Activated gamma-delta T cell (primary cell): ENCODE results near the gene EBP.
A peak's percentile ranks its signal among the peaks of the same experiment; 100 is the strongest.

Source experiments
- DNase-seq: peaks from one replicate; lab custom pipeline; 2025; lab: John Stamatoyannopoulos, UW
- total RNA-seq, 2 donors: gene quantifications; one replicate each; lab custom pipeline; 2026; lab: John Stamatoyannopoulos, UW

The EBP gene
- 13.7 to 16.7 reads per million in 2 donors for total RNA-seq

- DNase-seq: peak; percentile 81
These were observed at the start of gene EBP for GRCh38 chrX:48521353-48522243. Gene EBP, plus strand, starts transcription at chrX:48521808. Its CDS starts 1,964 bp downstream, at chrX:48523772.

DNA sequence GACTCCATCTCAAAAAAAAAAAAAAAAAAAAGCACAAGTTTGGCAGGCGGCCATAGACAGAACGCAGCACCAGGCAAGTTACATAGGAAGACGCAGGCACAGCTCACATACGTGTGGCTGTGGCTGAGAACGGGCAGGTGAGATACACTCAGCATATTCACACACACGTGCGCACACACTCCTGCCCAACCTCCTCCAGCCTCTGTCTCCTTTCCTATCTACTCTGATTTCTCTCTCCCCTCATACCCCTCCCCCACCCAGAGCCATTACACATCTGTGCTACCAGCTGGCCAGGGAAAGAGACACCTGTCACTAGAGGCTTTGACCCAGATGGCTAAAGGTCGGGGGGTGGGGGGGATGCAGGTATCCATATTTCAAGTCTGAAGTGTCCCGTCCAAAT is 49.4 kb upstream of the EBP start:
- DNase-seq: no peak

DNA sequence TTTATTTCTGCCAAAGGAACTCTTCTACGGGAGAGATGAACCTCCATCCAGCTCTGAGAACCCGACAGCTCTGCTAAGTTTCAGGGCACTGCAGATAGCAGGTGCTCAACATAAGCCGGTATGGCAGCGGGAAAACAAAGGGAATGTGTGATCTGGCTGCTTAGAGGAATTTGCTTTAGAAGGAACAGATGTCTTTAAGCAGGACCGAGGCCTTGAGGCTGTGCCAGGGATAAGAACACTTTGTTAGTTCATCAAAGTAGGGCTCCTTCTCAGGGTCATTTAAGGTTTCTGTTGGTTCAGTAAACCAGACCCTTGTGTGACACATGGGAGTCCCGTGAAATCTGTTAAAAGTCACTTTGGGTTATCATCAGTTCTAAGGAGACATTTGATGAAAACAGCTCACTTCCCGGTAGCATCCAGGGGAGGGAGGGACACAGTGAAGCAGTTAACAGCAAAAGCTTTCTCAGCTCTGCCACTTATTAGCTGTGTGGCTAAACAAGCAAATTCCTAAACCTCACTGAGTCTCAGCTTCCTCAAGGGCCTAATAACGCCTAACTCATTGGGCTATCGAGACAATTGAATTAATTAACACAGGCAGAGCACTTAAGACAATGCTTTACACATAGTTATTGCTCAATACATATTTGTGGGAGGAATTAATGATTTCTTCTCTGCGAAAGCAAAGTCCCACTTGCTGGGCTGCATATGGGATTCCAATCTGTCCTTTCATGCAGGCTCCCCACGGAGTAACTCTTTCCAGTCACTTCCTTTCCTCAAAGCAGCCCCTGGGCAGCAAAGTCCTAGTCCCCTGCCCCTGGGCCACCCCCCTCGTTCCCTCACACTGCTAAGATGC is 48.5 kb upstream of the EBP start:
- DNase-seq: no peak

DNA sequence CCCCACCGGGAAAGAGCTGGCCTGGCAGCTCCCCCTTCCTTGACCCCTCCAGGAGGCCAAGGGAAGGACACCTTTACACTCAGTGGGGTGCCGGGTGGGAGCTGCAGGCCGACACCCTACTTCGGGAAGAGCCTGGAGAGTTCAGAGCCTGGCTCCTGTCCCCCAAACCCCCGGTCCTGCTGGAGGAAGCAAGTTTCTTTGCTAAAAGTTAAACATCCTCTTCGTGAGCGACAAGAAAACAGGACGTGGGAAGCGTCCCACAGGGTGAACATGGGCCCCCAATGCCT is 48.0 kb upstream of the EBP start:
- no peak for DNase-seq

DNA sequence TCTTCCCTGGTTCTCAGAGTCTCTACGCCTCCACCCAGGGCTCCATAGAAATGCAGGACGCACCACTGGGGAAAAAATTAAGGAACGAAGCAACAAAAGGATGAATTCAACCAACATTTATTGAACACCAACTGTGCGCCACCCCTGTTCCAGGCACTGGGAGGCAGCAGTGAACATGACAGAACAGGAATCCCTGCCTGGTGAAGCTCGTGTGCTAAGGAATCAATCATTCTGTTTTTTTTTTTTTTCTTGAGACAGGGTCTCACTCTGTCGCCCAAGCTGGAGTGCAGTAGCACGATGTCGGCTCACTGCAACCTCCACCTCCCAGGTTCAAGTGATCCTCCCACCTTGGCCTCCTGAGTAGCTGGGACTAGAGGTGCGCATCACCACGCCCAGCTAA is 47.5 kb upstream of the EBP start:
- DNase-seq: no peak

- DNase-seq: no peak
These were observed 47.0 kb upstream of the EBP start for GRCh38 chrX:48474581-48474980.

DNA sequence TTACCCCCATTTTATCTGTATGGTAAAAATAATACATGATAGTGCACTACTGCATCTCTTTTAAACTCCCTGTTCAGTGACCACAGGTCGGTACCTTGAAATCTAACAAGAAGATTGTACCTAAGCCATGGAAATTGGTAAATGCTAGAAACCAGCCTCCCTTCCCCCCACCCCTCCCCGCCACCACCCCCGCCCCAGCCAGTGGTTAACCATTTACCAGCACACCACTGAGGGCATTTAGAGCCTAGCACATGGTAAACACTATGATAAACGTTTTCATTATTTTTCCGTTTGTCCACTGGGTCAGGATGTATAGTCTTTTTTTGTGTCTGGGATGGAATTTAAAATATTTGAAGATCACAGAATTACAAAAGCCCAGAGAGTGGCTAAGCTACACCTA is 46.3 kb upstream of the EBP start:
- no peak for DNase-seq

- peak; percentile 75 for DNase-seq
These were observed 45.6 kb upstream of the EBP start, which contains the start of gene FTSJ1 for GRCh38 chrX:48475774-48476577. Gene FTSJ1, plus strand, starts transcription at chrX:48476199. Its CDS starts 1,849 bp downstream, at chrX:48478048.

DNA sequence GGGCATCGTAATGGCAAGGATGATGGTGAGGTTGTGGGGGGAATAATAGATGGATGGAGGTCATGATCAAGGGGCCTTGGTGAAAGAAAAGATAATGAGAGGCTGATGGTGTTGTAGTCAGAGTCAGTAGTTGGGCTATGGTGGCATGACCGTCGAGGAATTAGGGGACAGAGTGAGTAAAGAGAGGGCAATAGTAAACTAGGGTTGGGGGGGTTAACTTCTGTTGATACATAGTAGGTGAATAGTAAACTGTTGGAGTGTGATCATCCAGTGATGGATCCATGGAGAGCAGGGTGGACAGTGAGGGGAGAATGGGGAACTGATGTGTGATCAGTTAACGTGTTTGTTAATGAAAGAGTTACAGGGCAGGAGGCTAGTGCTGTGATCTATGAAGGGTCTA is 44.7 kb upstream of the EBP start:
- no peak for DNase-seq

DNA sequence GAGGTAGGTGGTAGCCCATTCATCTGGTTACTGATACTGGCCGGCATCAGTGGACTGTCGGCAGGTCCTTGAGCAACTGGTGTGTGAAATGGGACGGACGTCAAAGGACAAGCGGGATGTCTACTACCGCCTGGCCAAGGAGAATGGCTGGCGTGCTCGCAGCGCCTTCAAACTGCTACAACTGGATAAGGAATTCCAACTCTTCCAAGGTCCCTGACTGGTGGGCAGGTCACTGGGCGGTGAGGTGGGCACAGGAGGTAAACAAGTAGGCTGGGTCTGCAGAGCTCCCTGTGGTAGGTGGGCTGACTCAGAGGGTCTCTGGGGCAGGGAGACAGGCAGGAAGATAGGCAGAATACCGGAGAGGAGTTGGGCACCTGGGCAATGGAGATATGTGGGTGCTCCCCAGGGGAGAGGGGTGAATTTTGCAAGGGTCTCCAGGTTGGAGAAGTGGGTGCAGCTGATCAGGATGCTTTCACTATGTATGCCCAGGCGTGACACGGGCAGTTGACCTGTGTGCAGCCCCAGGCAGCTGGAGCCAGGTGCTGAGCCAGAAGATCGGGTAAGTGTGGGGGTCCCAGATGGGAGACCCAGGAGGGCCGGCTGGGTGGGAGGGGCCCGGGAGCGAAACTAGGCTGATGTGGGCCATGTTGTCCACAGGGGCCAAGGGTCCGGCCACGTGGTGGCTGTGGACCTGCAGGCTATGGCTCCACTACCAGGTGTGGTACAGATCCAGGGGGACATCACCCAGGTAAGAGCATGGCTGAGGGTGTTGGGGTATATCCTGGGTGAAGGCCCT is 43.5 kb upstream of the EBP start:
- no peak for DNase-seq

DNA sequence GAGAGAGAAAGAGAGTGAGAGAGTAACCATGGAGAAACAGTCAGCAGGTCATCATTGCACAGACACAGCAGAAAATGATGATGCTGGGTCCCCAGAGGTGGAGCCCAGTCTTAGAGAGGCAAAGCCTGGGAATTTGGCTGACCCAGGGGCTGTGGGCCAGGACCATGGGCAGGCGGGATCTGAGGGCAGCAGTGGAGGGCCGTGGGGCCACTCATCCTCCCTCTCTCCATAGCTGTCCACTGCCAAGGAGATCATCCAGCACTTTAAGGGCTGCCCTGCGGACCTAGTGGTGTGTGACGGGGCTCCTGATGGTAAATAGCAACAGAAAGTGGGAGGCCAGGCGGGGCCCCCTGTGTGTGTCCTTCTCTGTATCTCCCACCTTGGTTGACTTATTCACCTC is 42.8 kb upstream of the EBP start:
- no peak for DNase-seq

DNA sequence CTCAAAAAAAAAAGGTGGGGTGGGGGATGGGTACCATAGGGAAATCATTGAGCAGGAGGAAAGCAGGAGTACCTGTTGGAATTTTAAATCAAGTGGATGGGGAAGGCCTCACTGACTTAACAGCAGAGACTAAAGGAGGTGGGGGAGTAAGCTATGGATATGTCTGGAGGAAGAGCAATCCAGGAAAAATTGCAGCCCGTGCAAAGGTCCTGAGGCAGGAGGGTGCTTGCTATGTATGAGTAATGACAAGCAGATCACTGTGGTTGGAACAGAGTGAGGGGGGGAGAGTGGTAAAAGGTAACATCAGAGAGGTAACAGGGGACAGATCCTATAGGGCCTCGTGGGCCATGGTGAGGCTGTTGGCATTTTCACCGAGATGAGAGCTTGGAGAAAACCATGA is 41.5 kb upstream of the EBP start:
- no peak for DNase-seq

- DNase-seq: no peak
These were observed 41.0 kb upstream of the EBP start for GRCh38 chrX:48480583-48480982.

DNA sequence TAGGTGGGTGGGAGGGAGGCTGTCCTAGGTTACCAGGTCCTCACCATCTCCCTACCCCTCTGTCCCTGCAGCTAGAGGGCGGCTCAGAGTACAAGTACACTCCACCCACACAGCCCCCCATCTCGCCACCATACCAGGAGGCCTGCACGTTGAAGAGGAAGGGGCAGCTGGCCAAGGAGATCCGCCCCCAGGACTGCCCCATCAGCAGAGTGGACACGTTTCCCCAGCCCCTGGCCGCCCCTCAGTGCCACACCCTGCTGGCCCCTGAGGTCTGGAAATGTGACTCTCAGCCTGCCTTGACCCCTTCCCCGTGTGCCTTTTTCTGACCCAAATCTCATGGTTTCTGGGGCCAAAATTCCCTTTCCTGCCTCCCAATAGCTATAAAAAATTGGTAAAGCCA is 39.1 kb upstream of the EBP start:
- no peak for DNase-seq

DNA sequence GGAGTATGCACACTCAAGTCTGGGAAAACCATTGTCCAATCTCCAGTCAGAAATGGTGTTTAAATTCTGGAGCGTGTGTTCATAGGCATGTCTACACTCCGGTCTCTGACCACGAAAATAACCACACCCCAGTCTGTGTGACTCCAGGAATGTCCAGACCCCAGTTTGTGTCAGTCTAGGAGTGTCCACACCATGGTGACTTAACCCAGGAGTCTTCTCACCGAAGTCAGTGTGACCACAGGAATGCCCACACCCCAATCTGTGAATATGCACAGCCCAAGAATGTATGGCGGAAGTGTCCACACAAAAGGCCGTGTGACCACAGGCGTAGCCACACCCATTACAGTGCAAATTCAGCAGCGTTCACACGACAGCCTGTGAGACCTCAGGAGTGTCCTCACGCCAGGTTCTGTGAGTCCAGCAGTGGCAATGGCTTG is 34.2 kb upstream of the EBP start:
- DNase-seq: no peak

GRCh38 chrX:48488034-48488433 is 33.6 kb upstream of the EBP start:
- no peak for DNase-seq

DNA sequence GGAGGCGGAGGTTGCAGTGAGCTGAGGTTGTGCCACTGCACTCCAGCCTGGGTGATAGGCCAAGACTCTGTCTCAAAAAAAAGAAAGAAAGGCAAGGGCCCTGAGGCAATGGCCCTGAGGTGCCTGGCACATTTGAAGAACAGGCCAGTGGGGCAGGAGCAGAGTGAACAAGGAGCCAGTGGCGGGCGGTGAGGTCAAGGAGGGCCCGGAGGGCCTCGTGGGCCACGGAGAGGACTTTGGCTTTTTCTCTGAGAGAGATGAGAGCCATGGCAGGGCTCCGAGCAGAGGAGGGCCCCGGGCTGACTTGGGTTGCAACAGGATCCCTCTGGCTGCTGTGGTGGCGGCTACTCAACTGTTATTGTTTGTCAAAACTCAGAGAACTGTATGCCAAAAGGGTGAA is 32.3 kb upstream of the EBP start:
- no peak for DNase-seq

- no peak for DNase-seq
These were observed 31.7 kb upstream of the EBP start for GRCh38 chrX:48489892-48490291.

DNA sequence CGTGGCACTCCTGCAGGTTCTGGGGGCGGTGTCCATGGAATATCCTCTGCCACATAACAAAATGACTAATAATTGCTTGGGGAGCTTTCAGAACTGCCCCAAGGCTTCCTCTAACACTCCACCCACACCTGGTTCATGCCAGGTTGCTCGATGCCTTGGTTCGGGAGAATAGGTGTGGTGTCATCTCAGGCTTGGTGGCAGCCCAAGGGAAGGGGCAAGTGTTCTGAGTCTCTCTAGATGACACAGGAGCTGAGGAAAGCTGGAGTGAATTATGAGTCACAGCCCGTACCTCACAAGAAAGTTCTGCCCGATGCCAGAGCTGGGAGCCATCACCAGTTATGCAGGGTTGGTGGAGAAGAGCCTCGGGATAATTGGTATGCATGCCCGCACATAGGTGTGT is 30.9 kb upstream of the EBP start:
- DNase-seq: no peak

GRCh38 chrX:48491809-48492208 is 29.8 kb upstream of the EBP start:
- no peak for DNase-seq

DNA sequence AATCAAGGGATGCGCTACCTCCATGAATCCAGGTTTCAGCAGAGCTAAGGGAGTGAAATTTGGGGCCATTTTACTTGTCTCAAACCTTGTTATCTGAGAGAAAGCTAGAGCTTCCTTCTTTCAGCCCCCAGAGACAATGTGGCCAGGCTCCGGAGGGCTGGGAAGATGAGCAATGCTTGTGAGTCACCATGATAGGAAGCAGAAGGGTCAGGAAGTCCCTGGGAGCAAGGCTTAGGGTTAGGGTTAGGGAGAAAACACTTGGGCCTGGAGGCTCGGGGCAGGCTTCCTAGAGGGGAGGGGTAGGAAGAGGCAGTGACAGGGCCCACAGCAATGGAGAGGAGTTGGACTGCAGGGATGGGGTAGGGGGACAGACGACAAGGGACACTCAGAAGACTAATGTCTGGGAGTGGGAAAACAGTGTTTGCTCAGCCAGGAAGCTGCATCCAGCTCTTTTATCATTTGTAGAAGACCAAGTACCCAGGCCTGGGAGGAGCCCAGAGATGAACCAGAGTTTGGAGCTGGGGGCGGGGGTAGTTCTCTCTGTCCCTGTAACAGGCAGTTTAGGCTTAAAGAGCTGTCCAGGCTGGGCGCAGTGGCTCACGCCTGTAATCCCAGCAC is 29.2 kb upstream of the EBP start:
- no peak for DNase-seq
